Kidney glomerular epithelial cell (primary cell): ENCODE results near the gene EIF3L.

Source experiments
- DNase-seq: peaks from one replicate; lab custom pipeline; 2025; lab: John Stamatoyannopoulos, UW

The EIF3L gene

GRCh38 chr22:37817705-37818408 lies 31.4 kb upstream of the EIF3L start:
- DNase-seq: peak; percentile 53

GRCh38 chr22:37818409-37819104 lies 30.7 kb upstream of the EIF3L start:
- DNase-seq: no peak

- no peak for DNase-seq
Observed at GRCh38 chr22:37819105-37819433, 30.1 kb upstream of the EIF3L start.

- DNase-seq: no peak
Observed at GRCh38 chr22:37820350-37820749, 28.9 kb upstream of the EIF3L start.

- no peak for DNase-seq
Observed at GRCh38 chr22:37822079-37822833, 27.0 kb upstream of the EIF3L start.

GRCh38 chr22:37823134-37823985 lies 25.9 kb upstream of the EIF3L start, which contains the start of gene GALR3:
Gene GALR3 (plus strand): TSS chr22:37823382. CDS start chr22:37823407, 25 bp downstream.
- DNase-seq: no peak

- DNase-seq: no peak
Observed at GRCh38 chr22:37824674-37825641, 24.3 kb upstream of the EIF3L start.

- DNase-seq: no peak
Observed at GRCh38 chr22:37827056-37827455, 22.2 kb upstream of the EIF3L start.

- DNase-seq: no peak
Observed at GRCh38 chr22:37830093-37830842, 19.0 kb upstream of the EIF3L start.

- DNase-seq: no peak
Observed at GRCh38 chr22:37831472-37831871, 17.7 kb upstream of the EIF3L start.

- no peak for DNase-seq
Observed at GRCh38 chr22:37832022-37832857, 17.0 kb upstream of the EIF3L start.

GRCh38 chr22:37842015-37842793 lies 7.0 kb upstream of the EIF3L start:
- DNase-seq: no peak

- peak; percentile 45 for DNase-seq
Observed at GRCh38 chr22:37843741-37844089, 5.5 kb upstream of the EIF3L start.

- DNase-seq: no peak
Observed at GRCh38 chr22:37844904-37845329, 4.3 kb upstream of the EIF3L start.

GRCh38 chr22:37846433-37846832 lies 2.8 kb upstream of the EIF3L start:
- no peak for DNase-seq

- no peak for DNase-seq
Observed at GRCh38 chr22:37848587-37849088, 581 bp upstream of the EIF3L start.

- no peak for DNase-seq
Observed at GRCh38 chr22:37850801-37851200, 1.6 kb downstream of the EIF3L start.

- no peak for DNase-seq
Observed at GRCh38 chr22:37852418-37852817, 3.2 kb downstream of the EIF3L start.
